Lower lobe of right lung (tissue), 2 donors: ENCODE data around the gene ANKRD11. TPM values are rescaled to one million over a fixed set of nuclear protein-coding genes. Genes with fewer than 3 reads are reported as not detected.
A peak's percentile ranks its signal among the peaks of the same experiment; 100 is the strongest.

Experiments used
- ATAC-seq, 2 donors: fragments of 200-7000 bp; cut with Tn5 transposase; one replicate each; pipeline ENCODE4 v1.9.1; 2020 to 2022; ENCODE audit warnings: mild to moderate bottlenecking in 2 of 2, moderate library complexity in 2 of 2
- DNase-seq: peaks from one replicate; pipeline ENCODE4 v3.0.0-alpha.2; 2020
- H3K27ac ChIP-seq: fragments of 200-600 bp; one replicate; pipeline ENCODE4 v1.8.0; 2022
- H3K27me3 ChIP-seq: fragments of 200-600 bp; one replicate; pipeline ENCODE4 v1.8.0; 2022; ENCODE audit warnings: low read depth
- H3K36me3 ChIP-seq: fragments of 200-600 bp; one replicate; pipeline ENCODE4 v1.8.0; 2022; ENCODE audit warnings: mild to moderate bottlenecking
- H3K4me1 ChIP-seq: fragments of 200-600 bp; one replicate; pipeline ENCODE4 v1.8.0; 2022
- H3K4me3 ChIP-seq: fragments of 200-600 bp; one replicate; pipeline ENCODE4 v1.8.0; 2022; ENCODE audit warnings: mild to moderate bottlenecking
- H3K9me3 ChIP-seq: fragments of 200-600 bp; one replicate; pipeline ENCODE4 v1.8.0; 2022
- CTCF ChIP-seq: fragments of 200-600 bp; IDR thresholded peaks from one replicate; pipeline ENCODE4 v1.8.0; 2022; ENCODE audit warnings: antibody characterized with exemption, mild to moderate bottlenecking
- intact Hi-C: fragments of 100-400 bp; cut with DNase I; formaldehyde crosslinking; loops from one replicate; pipeline ENCODE4 v1.11.0; 2022
- total RNA-seq: library from RNA; stranded (reverse); fragmentation: NEBNext Ultra II Directional; extraction: Animal tissue kit (Norgen Biotek cat#: 25700); gene quantifications from one replicate; pipeline ENCODE4 v1.2.1, GENCODE V29; 2021
- donor health status: DM: no; HTN: yes; CAD: no; lungs with severe emphysema.

Gene ANKRD11
- total RNA-seq, 1 donor from 2014 or later = 127 TPM

GRCh38 chr16:89314854-89315253 lies 175.5 kb downstream of the ANKRD11 start:
- Histone ChIP-seq H3K4me1 (peaks cover 79% of the 10 kb centered on the region), H3K9me3 (no peaks in the 10 kb centered on the region), H3K4me3 (no peak overlapping the region), H3K27ac (peak overlapping the region; percentile 58), H3K27me3 (no peaks in the 10 kb centered on the region), H3K36me3 (peaks cover 45% of the 10 kb centered on the region)
- DNase-seq = no peak
- no peak for TF ChIP-seq CTCF
- intact Hi-C loops = no loop called here
- no peak for ATAC-seq

GRCh38 chr16:89314357-89314756 lies 176.0 kb downstream of the ANKRD11 start:
- Histone ChIP-seq H3K4me3 (no peak overlapping the region), H3K9me3 (no peaks in the 10 kb centered on the region), H3K36me3 (peaks cover 45% of the 10 kb centered on the region), H3K27me3 (no peaks in the 10 kb centered on the region), H3K4me1 (peaks cover 79% of the 10 kb centered on the region), H3K27ac (peak overlapping the region; percentile 28)
- intact Hi-C loops = no loop called here
- no peak for TF ChIP-seq CTCF
- DNase-seq = no peak
- ATAC-seq = no peak

DNA sequence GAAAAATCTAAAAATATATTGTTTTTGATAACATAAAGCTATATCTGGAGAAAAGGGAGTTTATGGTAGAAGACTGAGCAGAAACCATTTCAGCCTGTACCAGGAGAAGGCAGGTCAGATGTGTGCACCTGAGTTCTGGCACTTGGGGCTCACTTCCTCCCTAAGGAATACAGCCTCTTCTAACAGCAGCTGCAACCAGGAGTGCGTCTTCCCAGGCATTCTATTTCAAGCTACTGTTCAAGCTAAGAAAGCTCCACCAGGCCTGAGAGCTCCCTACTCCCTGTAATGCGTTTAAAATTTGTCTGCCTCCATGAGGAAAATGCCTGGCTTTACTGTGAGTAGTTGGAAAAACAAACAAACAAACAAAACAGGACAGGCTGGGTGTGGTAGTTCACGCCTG lies 176.8 kb downstream of the ANKRD11 start:
- Histone ChIP-seq H3K27ac (peak overlapping the region; percentile 28), H3K4me3 (no peak overlapping the region), H3K27me3 (no peaks in the 10 kb centered on the region), H3K9me3 (no peaks in the 10 kb centered on the region), H3K4me1 (peaks cover 76% of the 10 kb centered on the region), H3K36me3 (peaks cover 45% of the 10 kb centered on the region)
- no peak for DNase-seq
- no peak for TF ChIP-seq CTCF
- intact Hi-C loops = no loop called here
- no peak for ATAC-seq

GRCh38 chr16:89312598-89313299 lies 177.6 kb downstream of the ANKRD11 start:
- no peak for DNase-seq
- no peak for TF ChIP-seq CTCF

GRCh38 chr16:89312194-89312593 lies 178.2 kb downstream of the ANKRD11 start:
- no peak overlapping the region for H3K27ac ChIP-seq
- no peaks in the 10 kb centered on the region for H3K9me3 ChIP-seq
- peaks cover 69% of the 10 kb centered on the region for H3K4me1 ChIP-seq
- peak in 1 of 2 donors; percentile 24 for ATAC-seq
- no peak for DNase-seq
- TF ChIP-seq CTCF = no peak
- H3K4me3 ChIP-seq = no peak overlapping the region
- no peaks in the 10 kb centered on the region for H3K27me3 ChIP-seq
- intact Hi-C loops = no loop called here
- peaks cover 45% of the 10 kb centered on the region for H3K36me3 ChIP-seq

More at GRCh38 chr16:89312598-89313299, 177.6 kb downstream of the ANKRD11 start:
- Histone ChIP-seq H3K27ac (no peak overlapping the region), H3K27me3 (no peaks in the 10 kb centered on the region), H3K4me1 (peaks cover 74% of the 10 kb centered on the region), H3K9me3 (no peaks in the 10 kb centered on the region), H3K36me3 (peaks cover 45% of the 10 kb centered on the region), H3K4me3 (no peak overlapping the region)
- intact Hi-C loops = no loop called here
- ATAC-seq = no peak
